Left lung (tissue), 10 donors: ENCODE results near the gene KCNK10. TPM values are rescaled to one million over a fixed set of nuclear protein-coding genes. Genes with fewer than 3 reads are reported as not detected.

Source experiments
- ATAC-seq: fragments of 200-7000 bp; cut with Tn5 transposase; one replicate; pipeline ENCODE4 v1.9.1; 2020; ENCODE audit warnings: moderate library complexity
- DNase-seq, 4 donors: peaks; one replicate each; pipeline ENCODE4 v3.0.0-alpha.2; 2013 to 2020
- H3K27ac ChIP-seq, 2 donors: fragments of 200-600 bp; sonication (generic) in 1 of 2; one replicate each; pipeline versions ENCODE4 v1.5.0 to v1.8.0; 2020 to 2021
- H3K27me3 ChIP-seq, 2 donors: fragments of 200-600 bp; sonication (generic) in 1 of 2; one replicate each; pipeline versions ENCODE4 v1.5.0 to v1.8.0; 2020 to 2021
- H3K36me3 ChIP-seq, 2 donors: fragments of 200-600 bp; sonication (generic) in 1 of 2; one replicate each; pipeline versions ENCODE4 v1.5.0 to v1.8.0; 2020 to 2021
- H3K4me1 ChIP-seq, 2 donors: fragments of 200-600 bp; one replicate each; pipeline ENCODE4 v1.8.0; 2021
- H3K4me3 ChIP-seq, 2 donors: fragments of 200-600 bp; sonication (generic) in 1 of 2; one replicate each; pipeline versions ENCODE4 v1.5.0 to v1.8.0; 2020 to 2021; ENCODE audit warnings: mild to moderate bottlenecking in 1 of 2
- H3K9me3 ChIP-seq, 2 donors: fragments of 200-600 bp; sonication (generic) in 1 of 2; one replicate each; pipeline versions ENCODE4 v1.5.0 to v1.8.0; 2020 to 2021
- CTCF ChIP-seq, 2 donors: fragments of 200-600 bp; sonication (generic) in 1 of 2; IDR thresholded peaks; one replicate each; pipeline versions ENCODE4 v1.5.0 to v1.8.0; 2021; ENCODE audit warnings: antibody characterized with exemption in 2 of 2
- intact Hi-C, 2 donors: fragments of 100-400 bp; cut with DNase I; formaldehyde crosslinking; loops; one replicate each; pipeline versions ENCODE4 v1.11.2 to v1.14.2; 2022
- polyA plus RNA-seq, 6 donors: library from polyadenylated mRNA; unstranded; fragments of 120-200 nt; gene quantifications; one replicate each; pipeline ENCODE4 v1.2.1, GENCODE V29; 2013; ENCODE audit not compliant: insufficient read length in 6 of 6
- total RNA-seq, 2 donors: library from RNA; stranded (reverse); fragmentation: NEBNext Ultra II Directional; extraction: Animal tissue kit (Norgen Biotek cat#: 25700); gene quantifications; one replicate each; pipeline ENCODE4 v1.2.1, GENCODE V29; 2021
- donor health status: DM: no; HTN: yes; CAD: no.
- donor health status: DM: no; HTN: no; CAD: no.

KCNK10 gene
- total and polyA plus RNA-seq, 8 donors: 0.13 to 0.21 (median 0.16) TPM; not detected in 2

GRCh38 chr14:88243946-88244345 lies 79.1 kb downstream of the KCNK10 start:
- no peaks in the 10 kb centered on the region for H3K9me3 ChIP-seq
- no peaks in the 10 kb centered on the region for H3K4me1 ChIP-seq
- TF ChIP-seq CTCF (IDR thresholded peaks at IDR 0.05): no peak
- no peak for DNase-seq
- H3K27me3 ChIP-seq: peaks cover 0 to 14% of the 10 kb centered on the region in 2 donors
- intact Hi-C loops: no loop called here
- H3K36me3 ChIP-seq: no peaks in the 10 kb centered on the region
- no peak overlapping the region for H3K27ac ChIP-seq
- ATAC-seq: no peak
- no peak overlapping the region for H3K4me3 ChIP-seq

GRCh38 chr14:88242446-88242845 lies 80.6 kb downstream of the KCNK10 start:
- Histone ChIP-seq H3K27me3 (peaks cover 0 to 14% of the 10 kb centered on the region in 2 donors), H3K4me1 (no peaks in the 10 kb centered on the region), H3K4me3 (no peak overlapping the region), H3K36me3 (no peaks in the 10 kb centered on the region), H3K9me3 (no peaks in the 10 kb centered on the region), H3K27ac (no peak overlapping the region)
- TF ChIP-seq CTCF (IDR thresholded peaks at IDR 0.05): no peak
- ATAC-seq: no peak
- no peak for DNase-seq
- intact Hi-C loops: no loop called here

- Histone ChIP-seq H3K27ac (no peak overlapping the region), H3K4me3 (no peak overlapping the region), H3K4me1 (no peaks in the 10 kb centered on the region), H3K36me3 (no peaks in the 10 kb centered on the region), H3K9me3 (no peaks in the 10 kb centered on the region), H3K27me3 (peaks cover 0 to 8% of the 10 kb centered on the region in 2 donors)
- intact Hi-C loops: no loop called here
- no peak for DNase-seq
- no peak for TF ChIP-seq CTCF (IDR thresholded peaks at IDR 0.05)
- no peak for ATAC-seq
Measured at GRCh38 chr14:88241810-88242209, 81.3 kb downstream of the KCNK10 start.

GRCh38 chr14:88234442-88234841 lies 88.6 kb downstream of the KCNK10 start:
- Histone ChIP-seq H3K4me3 (no peak overlapping the region), H3K27me3 (no peaks in the 10 kb centered on the region), H3K36me3 (no peaks in the 10 kb centered on the region), H3K9me3 (no peaks in the 10 kb centered on the region), H3K27ac (no peak overlapping the region), H3K4me1 (no peaks in the 10 kb centered on the region)
- ATAC-seq: no peak
- no peak for TF ChIP-seq CTCF (IDR thresholded peaks at IDR 0.05)
- intact Hi-C loops: no loop called here
- no peak for DNase-seq

GRCh38 chr14:88233915-88234314 lies 89.2 kb downstream of the KCNK10 start:
- Histone ChIP-seq H3K27me3 (no peaks in the 10 kb centered on the region), H3K9me3 (no peaks in the 10 kb centered on the region), H3K4me3 (no peak overlapping the region), H3K27ac (no peak overlapping the region), H3K36me3 (no peaks in the 10 kb centered on the region), H3K4me1 (no peaks in the 10 kb centered on the region)
- no peak for TF ChIP-seq CTCF (IDR thresholded peaks at IDR 0.05)
- DNase-seq (no peak), ATAC-seq (no peak)
- intact Hi-C loops: no loop called here
